ENCODE data around the gene SLCO2B1. TPM values are rescaled to one million over a fixed set of nuclear protein-coding genes. Genes with fewer than 3 reads are reported as not detected.

SLCO2B1 gene
- total and polyA plus RNA-seq, 2 donors from 2014 or later, result 8.9 to 117 TPM

DNA sequence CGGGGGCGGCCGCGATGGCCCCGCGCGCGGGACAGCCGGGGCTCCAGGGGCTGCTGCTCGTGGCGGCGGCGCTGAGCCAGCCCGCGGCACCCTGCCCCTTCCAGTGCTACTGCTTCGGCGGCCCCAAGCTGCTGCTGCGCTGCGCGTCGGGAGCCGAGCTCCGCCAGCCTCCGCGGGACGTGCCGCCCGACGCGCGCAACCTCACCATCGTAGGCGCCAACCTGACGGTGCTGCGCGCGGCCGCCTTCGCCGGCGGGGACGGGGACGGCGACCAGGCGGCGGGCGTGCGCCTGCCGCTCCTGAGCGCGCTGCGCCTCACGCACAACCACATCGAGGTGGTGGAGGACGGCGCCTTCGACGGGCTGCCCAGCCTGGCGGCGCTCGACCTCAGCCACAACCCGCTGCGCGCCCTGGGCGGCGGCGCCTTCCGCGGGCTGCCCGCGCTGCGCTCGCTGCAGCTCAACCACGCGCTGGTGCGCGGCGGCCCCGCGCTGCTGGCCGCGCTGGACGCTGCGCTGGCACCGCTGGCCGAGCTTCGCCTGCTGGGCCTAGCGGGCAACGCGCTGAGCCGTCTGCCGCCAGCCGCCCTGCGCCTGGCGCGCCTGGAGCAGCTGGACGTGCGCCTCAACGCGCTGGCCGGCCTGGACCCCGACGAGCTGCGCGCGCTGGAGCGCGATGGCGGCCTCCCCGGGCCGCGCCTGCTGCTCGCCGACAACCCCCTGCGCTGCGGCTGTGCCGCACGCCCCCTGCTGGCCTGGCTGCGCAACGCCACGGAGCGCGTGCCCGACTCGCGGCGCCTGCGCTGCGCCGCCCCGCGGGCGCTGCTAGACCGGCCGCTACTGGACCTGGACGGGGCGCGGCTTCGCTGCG, 90.4 kb downstream of the SLCO2B1 start:
- Histone ChIP-seq H3K9me3 (ENCODE audit: control insufficient read depth in 2 of 3, insufficient read depth in 1 of 3, low read length in 3 of 3) (no peaks in the 10 kb centered on the region), H3K4me1 (ENCODE audit: control insufficient read depth in 2 of 3, insufficient read depth in 2 of 3, low read depth in 1 of 3, low read length in 3 of 3) (peaks cover 0 to 10% (median 0%) of the 10 kb centered on the region in 3 donors), H3K27me3 (ENCODE audit: control insufficient read depth, insufficient read depth, low read length) (peaks cover 23% of the 10 kb centered on the region), H3K36me3 (ENCODE audit: control insufficient read depth in 2 of 3, insufficient read depth in 3 of 3, low read length in 3 of 3) (no peaks in the 10 kb centered on the region), H3K4me3 (ENCODE audit: low read length in 3 of 3) (no peak overlapping the region), H3K9ac (ENCODE audit: low read length in 3 of 3) (no peak overlapping the region), H3K27ac (ENCODE audit: low read depth in 2 of 2, low read length in 2 of 2) (no peak overlapping the region)
- no peak for FAIRE-seq
- peak; percentile 90 to 94 (median 92) for DNase-seq
- intact Hi-C loops (cut with DNase I), result loop anchor here (10.0 kb wide), 1 partner anchor 216 kb away; no protein-coding TSS in a partner anchor
- peak; percentile 99 for TF ChIP-seq CTCF (IDR thresholded peaks at IDR 0.05; ENCODE audit: borderline replicate concordance, extremely low read depth, insufficient read depth)

GRCh38 chr11:75241906-75242644, 91.2 kb downstream of the SLCO2B1 start:
- no peak for TF ChIP-seq CTCF (IDR thresholded peaks at IDR 0.05; ENCODE audit: borderline replicate concordance, extremely low read depth, insufficient read depth)
- Histone ChIP-seq H3K27me3 (ENCODE audit: control insufficient read depth, insufficient read depth, low read length) (peaks cover 23% of the 10 kb centered on the region), H3K4me3 (ENCODE audit: low read length in 3 of 3) (peak overlapping the region in 1 of 3 donors; percentile 16), H3K4me1 (ENCODE audit: control insufficient read depth in 2 of 3, insufficient read depth in 2 of 3, low read depth in 1 of 3, low read length in 3 of 3) (peaks cover 0 to 10% (median 0%) of the 10 kb centered on the region in 3 donors), H3K9me3 (ENCODE audit: control insufficient read depth in 2 of 3, insufficient read depth in 1 of 3, low read length in 3 of 3) (no peaks in the 10 kb centered on the region), H3K27ac (ENCODE audit: low read depth in 2 of 2, low read length in 2 of 2) (no peak overlapping the region), H3K9ac (ENCODE audit: low read length in 3 of 3) (no peak overlapping the region), H3K36me3 (ENCODE audit: control insufficient read depth in 2 of 3, insufficient read depth in 3 of 3, low read length in 3 of 3) (no peaks in the 10 kb centered on the region)
- FAIRE-seq (no peak), DNase-seq (no peak)
- intact Hi-C loops (cut with DNase I), result loop anchor here (10.0 kb wide), 1 partner anchor 217 kb away; no protein-coding TSS in a partner anchor

DNA sequence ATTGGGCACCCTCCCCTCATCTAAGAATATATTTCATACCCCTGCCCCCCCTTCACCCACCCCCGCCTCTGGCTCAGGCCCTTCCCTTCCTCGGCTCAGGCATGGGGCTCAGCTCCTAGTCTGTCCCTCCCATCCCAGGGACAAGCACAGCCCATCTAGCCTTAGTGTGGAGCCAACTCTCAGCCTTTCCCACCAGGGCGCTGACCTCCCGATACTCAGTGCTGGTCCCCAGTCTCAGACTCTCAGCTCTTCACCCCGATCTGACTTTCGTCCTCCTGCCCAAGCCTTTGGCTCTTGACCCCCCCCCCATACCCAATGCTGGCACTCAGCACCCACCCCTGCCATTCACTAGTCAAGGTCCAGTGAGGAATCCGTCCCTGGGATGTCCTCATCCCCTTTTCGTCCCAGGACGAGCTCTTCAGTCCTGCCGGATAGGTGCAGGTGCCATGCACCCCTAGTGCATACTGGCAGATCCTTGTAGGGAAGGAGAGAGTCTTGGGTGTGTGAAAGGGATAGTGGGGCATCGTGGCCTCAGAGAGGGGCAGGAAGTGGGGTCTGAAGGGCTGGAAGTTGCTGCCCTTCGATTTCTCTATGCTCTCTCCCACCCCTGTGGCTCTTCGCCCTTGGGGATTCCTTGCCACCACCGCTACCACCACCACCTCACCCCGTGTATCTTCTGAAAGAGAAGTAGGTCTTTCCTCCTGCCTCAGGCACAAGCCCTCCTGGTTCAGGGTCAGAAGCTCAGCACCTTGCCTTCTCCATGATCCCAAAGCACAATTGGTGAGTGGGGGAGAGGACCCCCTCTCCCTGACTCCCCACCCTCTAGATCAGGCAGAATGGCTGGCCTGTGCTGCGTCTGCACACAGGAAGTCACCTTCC, 92.1 kb downstream of the SLCO2B1 start:
- Histone ChIP-seq H3K27ac (ENCODE audit: low read depth in 2 of 2, low read length in 2 of 2) (no peak overlapping the region), H3K36me3 (ENCODE audit: control insufficient read depth in 2 of 3, insufficient read depth in 3 of 3, low read length in 3 of 3) (no peaks in the 10 kb centered on the region), H3K9me3 (ENCODE audit: control insufficient read depth in 2 of 3, insufficient read depth in 1 of 3, low read length in 3 of 3) (no peaks in the 10 kb centered on the region), H3K9ac (ENCODE audit: low read length in 3 of 3) (no peak overlapping the region), H3K4me3 (ENCODE audit: low read length in 3 of 3) (no peak overlapping the region), H3K4me1 (ENCODE audit: control insufficient read depth in 2 of 3, insufficient read depth in 2 of 3, low read depth in 1 of 3, low read length in 3 of 3) (peaks cover 0 to 10% (median 0%) of the 10 kb centered on the region in 3 donors), H3K27me3 (ENCODE audit: control insufficient read depth, insufficient read depth, low read length) (peaks cover 23% of the 10 kb centered on the region)
- peak in 1 of 5 donors; percentile 52 for DNase-seq
- no peak for TF ChIP-seq CTCF (IDR thresholded peaks at IDR 0.05; ENCODE audit: borderline replicate concordance, extremely low read depth, insufficient read depth)
- FAIRE-seq, result no peak
- intact Hi-C loops (cut with DNase I), result loop anchor here (10.0 kb wide), 1 partner anchor 218 kb away; no protein-coding TSS in a partner anchor
